Body of pancreas (tissue), 4 donors: ENCODE results near the gene CDCA4. TPM values are rescaled to one million over a fixed set of nuclear protein-coding genes. Genes with fewer than 3 reads are reported as not detected.
A peak's percentile ranks its signal among the peaks of the same experiment; 100 is the strongest.

Source experiments
- ATAC-seq: fragments of 150-250 bp; one replicate; pipeline ENCODE4 v1.9.1; 2016
- DNase-seq, 4 donors: peaks; one replicate each; pipeline ENCODE4 v3.0.0-alpha.2; 2019
- H3K27ac ChIP-seq, 4 donors: fragments of 200-600 bp; sonication (generic); 1 replicate in 3 of 4; 2 replicates in 1 of 4; pipeline versions ENCODE4 v1.5.1 to v1.6.1; 2016 to 2019; ENCODE audit warnings: mild to moderate bottlenecking in 1 of 4, mixed read lengths in 1 of 4, moderate library complexity in 1 of 4
- H3K27me3 ChIP-seq, 2 donors: fragments of 200-600 bp; sonication (generic); one replicate each; pipeline ENCODE4 v1.6.0; 2016; ENCODE audit warnings: mild to moderate bottlenecking in 1 of 2
- H3K36me3 ChIP-seq, 2 donors: fragments of 200-600 bp; sonication (generic); replicated peaks in 1 of 2; 2 replicates each; pipeline ENCODE4 v1.5.1; 2016; ENCODE audit warnings: low read depth in 2 of 2; ENCODE audit not compliant: insufficient read depth in 1 of 2
- H3K4me1 ChIP-seq: fragments of 200-600 bp; sonication (generic); one replicate; pipeline ENCODE4 v1.6.0; 2016
- H3K4me3 ChIP-seq, 2 donors: fragments of 200-600 bp; sonication (generic); 1 replicate in 1 of 2; 2 replicates in 1 of 2; pipeline ENCODE4 v1.5.1; 2016 to 2019
- H3K9me3 ChIP-seq, 3 donors: fragments of 200-600 bp; sonication (generic); 1 replicate in 2 of 3; 2 replicates in 1 of 3; pipeline ENCODE4 v1.5.1; 2016
- CTCF ChIP-seq, 7 experiments: fragments of 450-650 bp in 4 of 7; fragments of 200-600 bp in 3 of 7; sonication (generic) in 3 of 7; IDR thresholded peaks; one replicate each; pipeline ENCODE4 v1.5.1; 2016 to 2019; ENCODE audit warnings: antibody characterized with exemption in 7 of 7
- POLR2A ChIP-seq, 3 donors: fragments of 450-650 bp; IDR thresholded peaks; one replicate each; pipeline ENCODE4 v1.6.1; 2016; ENCODE audit warnings: antibody characterized with exemption in 3 of 3, mild to moderate bottlenecking in 2 of 3
- WGBS, 2 donors: methylation state at CpG; one replicate each; pipeline ENCODE4 v1.1.5; 2017; 5-methylcytosine and 5-hydroxymethylcytosine counted together
- intact Hi-C: fragments of 100-400 bp; cut with DNase I; formaldehyde crosslinking; loops from one replicate; pipeline ENCODE4 v1.15.1; 2023
- total RNA-seq, 2 donors: library from RNA; depleted of rRNA; stranded (reverse); fragments of >200 nt; gene quantifications; one replicate each; pipeline ENCODE4 v1.1.0, GENCODE V29; 2016

The CDCA4 gene
- total RNA-seq, 2 donors from 2014 or later = 2.6 to 4.7 TPM

- ATAC-seq = no peak
- Histone ChIP-seq H3K27ac (no peak overlapping the region), H3K36me3 (no peaks in the 10 kb centered on the region), H3K27me3 (no peaks in the 10 kb centered on the region), H3K4me3 (no peak overlapping the region), H3K4me1 (peaks cover 20% of the 10 kb centered on the region), H3K9me3 (no peaks in the 10 kb centered on the region)
- WGBS, 2 donors = 78 to 82% methylated on average over 6 of the region's 6 CpGs
- intact Hi-C loops = no loop called here
- TF ChIP-seq CTCF (IDR thresholded peaks at IDR 0.05) = no peak
- TF ChIP-seq POLR2A (IDR thresholded peaks at IDR 0.05) = no peak
- no peak for DNase-seq
Observed at GRCh38 chr14:105053421-105053820, 32.5 kb upstream of the CDCA4 start.

DNA sequence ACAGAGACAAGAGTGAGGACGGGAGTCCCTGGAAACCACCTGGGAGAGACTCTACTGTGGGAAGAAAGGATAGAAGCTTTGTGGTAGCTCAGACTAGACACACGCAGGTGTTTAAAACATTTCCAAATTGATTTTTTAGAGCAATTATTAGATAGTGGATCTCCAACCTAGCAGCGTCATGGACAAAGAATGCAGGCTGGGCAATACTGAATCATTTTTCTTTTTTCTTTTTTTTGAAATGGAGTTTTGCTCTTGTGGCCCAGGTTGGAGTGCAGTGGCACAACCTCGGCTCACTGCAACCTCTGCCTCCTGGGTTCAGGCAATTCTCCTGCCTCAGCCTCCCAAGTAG is 31.2 kb upstream of the CDCA4 start:
- H3K27me3 ChIP-seq = no peaks in the 10 kb centered on the region
- peak; percentile 62 for ATAC-seq
- intact Hi-C loops = no loop called here
- TF ChIP-seq CTCF (IDR thresholded peaks at IDR 0.05) = no peak
- TF ChIP-seq POLR2A (IDR thresholded peaks at IDR 0.05) = no peak
- H3K27ac ChIP-seq = peak overlapping the region; percentile 54 to 84 (median 71)
- 33 to 45% methylated on average over 4 of the region's 4 CpGs for whole genome bisulfite sequencing, 2 donors
- no peak for DNase-seq
- H3K4me1 ChIP-seq = peaks cover 20% of the 10 kb centered on the region
- H3K9me3 ChIP-seq = no peaks in the 10 kb centered on the region
- no peak overlapping the region for H3K4me3 ChIP-seq
- no peaks in the 10 kb centered on the region for H3K36me3 ChIP-seq

- 77 to 88% methylated on average over 42 to 57 of the region's 59 CpGs for WGBS, 2 donors
- no peaks in the 10 kb centered on the region for H3K36me3 ChIP-seq
- intact Hi-C loops = no loop called here
- no peak overlapping the region for H3K4me3 ChIP-seq
- peaks cover 20% of the 10 kb centered on the region for H3K4me1 ChIP-seq
- H3K9me3 ChIP-seq = no peaks in the 10 kb centered on the region
- ATAC-seq (peak; percentile 70), DNase-seq (peak; percentile 45 to 58 (median 48))
- TF ChIP-seq CTCF (IDR thresholded peaks at IDR 0.05) (no peak), POLR2A (IDR thresholded peaks at IDR 0.05) (no peak)
- H3K27me3 ChIP-seq = no peaks in the 10 kb centered on the region
- H3K27ac ChIP-seq = peak overlapping the region; percentile 54 to 84 (median 71)
Observed at GRCh38 chr14:105051182-105052109, 30.6 kb upstream of the CDCA4 start.

GRCh38 chr14:105050551-105050897 is 29.6 kb upstream of the CDCA4 start:
- ATAC-seq (peak; percentile 54), DNase-seq (peak; percentile 72 to 85 (median 82))
- no peaks in the 10 kb centered on the region for H3K27me3 ChIP-seq
- H3K36me3 ChIP-seq = no peaks in the 10 kb centered on the region
- TF ChIP-seq POLR2A (IDR thresholded peaks at IDR 0.05) (no peak), CTCF (IDR thresholded peaks at IDR 0.05) (no peak)
- intact Hi-C loops = no loop called here
- H3K27ac ChIP-seq = peak overlapping the region in 2 of 4 donors; percentile 41 to 84
- H3K9me3 ChIP-seq = no peaks in the 10 kb centered on the region
- 31% methylated on average over 10 of the region's 10 CpGs; no CpG with 5 or more reads in 1 of the 2 donors for WGBS, 2 donors
- peaks cover 26% of the 10 kb centered on the region for H3K4me1 ChIP-seq
- no peak overlapping the region for H3K4me3 ChIP-seq
